ENCODE data around the gene INTS7.

Gene INTS7

DNA sequence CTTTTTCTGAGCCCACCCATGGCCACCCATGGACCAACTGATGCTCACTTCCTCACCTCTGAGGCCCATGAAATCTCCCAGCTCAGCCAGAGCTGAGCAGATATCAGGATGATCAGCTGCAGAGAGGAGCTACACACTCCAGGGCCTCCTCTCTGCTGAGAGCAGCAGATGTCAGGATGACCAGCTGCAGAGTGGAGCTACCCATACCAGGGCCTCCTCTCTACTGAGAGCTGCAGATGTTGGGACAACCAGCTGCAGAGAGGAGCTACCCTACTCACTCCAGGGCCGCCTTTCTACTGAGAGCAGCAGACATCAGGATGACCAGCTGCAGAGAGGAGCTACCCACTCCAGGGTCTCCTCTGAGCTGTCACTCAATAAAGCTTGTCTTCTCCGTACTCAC is 133.4 kb downstream of the INTS7 start:
- DNase-seq = no peak

- no peak for DNase-seq
Observed at GRCh38 chr1:211900441-211900840, 134.9 kb downstream of the INTS7 start.

GRCh38 chr1:211896958-211897357 is 138.4 kb downstream of the INTS7 start:
- DNase-seq = no peak

- DNase-seq = no peak
Observed at GRCh38 chr1:211895126-211895759, 140.1 kb downstream of the INTS7 start.

- no peak for DNase-seq
Observed at GRCh38 chr1:211894312-211894711, 141.0 kb downstream of the INTS7 start.

DNA sequence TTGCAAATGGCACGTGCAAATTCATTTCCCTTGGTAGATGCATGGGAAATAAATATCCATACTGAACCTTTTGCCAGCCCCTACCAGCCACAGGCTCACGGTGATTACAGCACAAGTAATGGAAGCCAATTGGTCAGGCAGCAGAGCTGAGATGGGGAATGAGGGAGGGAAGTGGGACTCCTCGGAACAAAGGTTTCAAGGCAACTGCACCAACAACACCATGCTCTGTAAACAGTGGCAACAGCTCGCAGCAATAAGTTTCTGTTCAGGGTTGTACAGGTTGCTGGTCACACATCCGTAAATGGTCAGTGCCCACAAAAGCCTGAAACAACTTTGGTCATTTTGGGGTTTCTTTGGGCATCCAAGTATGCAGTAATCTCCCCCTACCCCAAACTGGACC is 142.1 kb downstream of the INTS7 start:
- DNase-seq = no peak

GRCh38 chr1:211892577-211892976 is 142.8 kb downstream of the INTS7 start:
- DNase-seq = no peak

- no peak for DNase-seq
Observed at GRCh38 chr1:211891708-211892107, 143.6 kb downstream of the INTS7 start.
